CD8-positive, alpha-beta memory T cell (primary cell): ENCODE data around the gene UBR2. TPM values are rescaled to one million over a fixed set of nuclear protein-coding genes. Genes with fewer than 3 reads are reported as not detected.

ENCODE experiments used
- CTCF ChIA-PET: fragments of 350-600 bp; sonication (Branson Sonifier 250); formaldehyde crosslinking; loops from one replicate; lab custom pipeline; 2021; ENCODE audit warnings: antibody characterized with exemption; lab: Charles Lee
- POLR2A ChIA-PET: fragments of 350-600 bp; sonication (Branson Sonifier 250); formaldehyde crosslinking; loops from one replicate; lab custom pipeline; 2021; ENCODE audit warnings: antibody characterized with exemption; lab: Charles Lee
- DNase-seq, 5 donors: peaks; one replicate each; pipeline versions ENCODE4 v3.0.0 to v3.0.0-alpha.2; 2020 to 2022; ENCODE audit warnings: mixed read lengths in 1 of 5
- H3K27ac ChIP-seq: one replicate; pipeline ENCODE4 v1.7.0; 2013; ENCODE audit warnings: low read depth, mild to moderate bottlenecking, low read length, moderate library complexity
- H3K27me3 ChIP-seq: 2 replicates; pipeline ENCODE4 v1.7.0; 2013; ENCODE audit warnings: low read length, mild to moderate bottlenecking; ENCODE audit not compliant: insufficient read depth, poor library complexity, severe bottlenecking
- H3K36me3 ChIP-seq: 2 replicates; pipeline ENCODE4 v1.7.0; 2013; ENCODE audit warnings: mild to moderate bottlenecking, low read length, moderate library complexity; ENCODE audit not compliant: insufficient read depth
- H3K4me1 ChIP-seq: 2 replicates; pipeline ENCODE4 v1.7.0; 2013; ENCODE audit warnings: mild to moderate bottlenecking, low read length, moderate library complexity; ENCODE audit not compliant: insufficient read depth
- H3K4me3 ChIP-seq: 2 replicates; pipeline ENCODE4 v1.7.0; 2013; ENCODE audit warnings: mild to moderate bottlenecking, low read length
- H3K9me3 ChIP-seq: 2 replicates; pipeline ENCODE4 v1.7.0; 2013; ENCODE audit warnings: mild to moderate bottlenecking, low read length
- H3K27ac Mint-ChIP-seq, 8 donors: one replicate each; pipeline ENCODE4 v1.8.0; 2020 to 2021; ENCODE audit warnings: mixed read lengths in 8 of 8, mild to moderate bottlenecking in 6 of 8, inconsistent platforms in 3 of 8, moderate library complexity in 3 of 8
- H3K27me3 Mint-ChIP-seq, 2 donors: one replicate each; pipeline ENCODE4 v1.8.0; 2020 to 2021; ENCODE audit warnings: mixed read lengths in 2 of 2, mild to moderate bottlenecking in 1 of 2, moderate library complexity in 1 of 2
- H3K36me3 Mint-ChIP-seq, 3 donors: one replicate each; pipeline ENCODE4 v1.8.0; 2020 to 2021; ENCODE audit warnings: mixed read lengths in 3 of 3, inconsistent platforms in 1 of 3, mild to moderate bottlenecking in 1 of 3
- H3K4me1 Mint-ChIP-seq, 3 donors: one replicate each; pipeline ENCODE4 v1.8.0; 2020 to 2021; ENCODE audit warnings: mixed read lengths in 3 of 3, inconsistent platforms in 1 of 3, mild to moderate bottlenecking in 1 of 3
- H3K4me3 Mint-ChIP-seq, 7 donors: one replicate each; pipeline ENCODE4 v1.8.0; 2020 to 2021; ENCODE audit warnings: mixed read lengths in 7 of 7, mild to moderate bottlenecking in 6 of 7, moderate library complexity in 4 of 7, inconsistent platforms in 2 of 7
- H3K9me3 Mint-ChIP-seq, 5 donors: one replicate each; pipeline ENCODE4 v1.8.0; 2020 to 2022; ENCODE audit warnings: mixed read lengths in 5 of 5, mild to moderate bottlenecking in 3 of 5, moderate library complexity in 2 of 5, inconsistent platforms in 1 of 5
- polyA plus RNA-seq: library from polyadenylated mRNA; unstranded; fragments of 300-500 nt; fragmentation: Illumina TruSeq; gene quantifications from one replicate; pipeline ENCODE4 v1.2.3, GENCODE V29; 2021
- total RNA-seq, 2 experiments: library from RNA; stranded (reverse); gene quantifications; one replicate each; pipeline ENCODE4 v1.2.3, GENCODE V29; 2021

Gene UBR2
- total and polyA plus RNA-seq, 3 experiments from 2014 or later: 13.6 to 27.0 (median 26.2) TPM

- Mint-ChIP-seq H3K4me1 (peaks cover 15 to 31% (median 21%) of the 10 kb centered on the region in 3 donors), H3K27ac (peak overlapping the region in 2 of 8 donors; percentile 13 to 14), H3K9me3 (no peaks in the 10 kb centered on the region), H3K36me3 (peaks cover 12 to 90% (median 30%) of the 10 kb centered on the region in 3 donors), H3K4me3 (no peak overlapping the region), H3K27me3 (no peaks in the 10 kb centered on the region)
- H3K27me3 ChIP-seq: no peaks in the 10 kb centered on the region
- POLR2A ChIA-PET: no interaction called here
- H3K9me3 ChIP-seq: no peaks in the 10 kb centered on the region
- CTCF ChIA-PET: interaction anchor here (1.3 kb wide), 1 partner anchor 28 kb away, joined by 3 read pairs; no protein-coding TSS in a partner anchor
- H3K36me3 ChIP-seq: peaks cover 42% of the 10 kb centered on the region
- no peak for DNase-seq
- H3K4me1 ChIP-seq: peaks cover 17% of the 10 kb centered on the region
- no peak overlapping the region for H3K4me3 ChIP-seq
- no peak overlapping the region for H3K27ac ChIP-seq
These were observed 125.5 kb downstream of the UBR2 start for GRCh38 chr6:42689371-42689770.

GRCh38 chr6:42690151-42690702 is 126.4 kb downstream of the UBR2 start:
- Mint-ChIP-seq H3K4me1 (peaks cover 20 to 38% (median 29%) of the 10 kb centered on the region in 3 donors), H3K36me3 (peaks cover 12 to 90% (median 27%) of the 10 kb centered on the region in 3 donors), H3K27me3 (no peaks in the 10 kb centered on the region), H3K4me3 (no peak overlapping the region), H3K9me3 (no peaks in the 10 kb centered on the region), H3K27ac (peak overlapping the region in 7 of 8 donors; percentile 13 to 87 (median 58))
- Histone ChIP-seq H3K9me3 (no peaks in the 10 kb centered on the region), H3K4me3 (no peak overlapping the region), H3K27me3 (no peaks in the 10 kb centered on the region), H3K36me3 (peaks cover 34% of the 10 kb centered on the region), H3K27ac (no peak overlapping the region), H3K4me1 (peaks cover 17% of the 10 kb centered on the region)
- ChIA-PET POLR2A (no interaction called here), CTCF (no interaction called here)
- no peak for DNase-seq

- Mint-ChIP-seq H3K27me3 (no peaks in the 10 kb centered on the region), H3K4me3 (no peak overlapping the region), H3K4me1 (peaks cover 20 to 38% (median 29%) of the 10 kb centered on the region in 3 donors), H3K9me3 (no peaks in the 10 kb centered on the region), H3K27ac (peak overlapping the region in 6 of 8 donors; percentile 13 to 87 (median 58)), H3K36me3 (peaks cover 12 to 84% (median 26%) of the 10 kb centered on the region in 3 donors)
- H3K27me3 ChIP-seq: no peaks in the 10 kb centered on the region
- DNase-seq: no peak
- peaks cover 17% of the 10 kb centered on the region for H3K4me1 ChIP-seq
- no peak overlapping the region for H3K4me3 ChIP-seq
- no peaks in the 10 kb centered on the region for H3K9me3 ChIP-seq
- ChIA-PET CTCF (interaction anchor here (1.2 to 4.6 kb wide), 2 partner anchors 36 to 132 kb away, joined by 3 to 20 read pairs; no protein-coding TSS in a partner anchor), POLR2A (no interaction called here)
- no peak overlapping the region for H3K27ac ChIP-seq
- H3K36me3 ChIP-seq: peaks cover 33% of the 10 kb centered on the region
These were observed 127.0 kb downstream of the UBR2 start for GRCh38 chr6:42690872-42691271.

GRCh38 chr6:42692137-42692911 is 128.5 kb downstream of the UBR2 start:
- DNase-seq: no peak
- no peak overlapping the region for H3K4me3 ChIP-seq
- Mint-ChIP-seq H3K9me3 (no peaks in the 10 kb centered on the region), H3K36me3 (peaks cover 12 to 76% (median 23%) of the 10 kb centered on the region in 3 donors), H3K27me3 (no peaks in the 10 kb centered on the region), H3K4me3 (no peak overlapping the region), H3K27ac (peak overlapping the region in 7 of 8 donors; percentile 29 to 76 (median 63)), H3K4me1 (peaks cover 20 to 38% (median 29%) of the 10 kb centered on the region in 3 donors)
- H3K27me3 ChIP-seq: no peaks in the 10 kb centered on the region
- H3K36me3 ChIP-seq: peaks cover 33% of the 10 kb centered on the region
- H3K27ac ChIP-seq: no peak overlapping the region
- peaks cover 17% of the 10 kb centered on the region for H3K4me1 ChIP-seq
- ChIA-PET POLR2A (interaction anchor here (0.5 to 1.8 kb wide), 6 partner anchors 54 to 216 kb away, joined by 3 to 7 read pairs (median 4); partner anchors contain the start of gene TBCC), CTCF (interaction anchor here (1.2 to 4.6 kb wide), 6 partner anchors 9 to 209 kb away, joined by 3 to 20 read pairs (median 4); no protein-coding TSS in a partner anchor)
- H3K9me3 ChIP-seq: no peaks in the 10 kb centered on the region

- H3K36me3 ChIP-seq: peaks cover 22% of the 10 kb centered on the region
- POLR2A ChIA-PET: interaction anchor here (0.6 to 1.8 kb wide), 3 partner anchors 52 to 118 kb away, joined by 3 to 5 read pairs (median 3); partner anchors contain the start of gene TBCC
- H3K9me3 Mint-ChIP-seq: no peaks in the 10 kb centered on the region
- H3K4me3 ChIP-seq: no peak overlapping the region
- H3K4me1 Mint-ChIP-seq: peaks cover 20 to 38% (median 29%) of the 10 kb centered on the region in 3 donors
- CTCF ChIA-PET: interaction anchor here (0.6 to 4.6 kb wide), 6 partner anchors 24 to 728 kb away, joined by 3 to 20 read pairs (median 4); no protein-coding TSS in a partner anchor
- no peaks in the 10 kb centered on the region for H3K9me3 ChIP-seq
- peak overlapping the region in 6 of 7 donors; percentile 13 to 68 (median 42) for H3K4me3 Mint-ChIP-seq
- no peaks in the 10 kb centered on the region for H3K27me3 ChIP-seq
- H3K4me1 ChIP-seq: peaks cover 17% of the 10 kb centered on the region
- H3K27ac ChIP-seq: no peak overlapping the region
- DNase-seq: peak in 2 of 5 donors; percentile 16 to 54
- H3K27me3 Mint-ChIP-seq: no peaks in the 10 kb centered on the region
- peaks cover 0 to 62% (median 11%) of the 10 kb centered on the region in 3 donors for H3K36me3 Mint-ChIP-seq
- peak overlapping the region in 7 of 8 donors; percentile 72 to 99 (median 86) for H3K27ac Mint-ChIP-seq
These were observed 130.0 kb downstream of the UBR2 start for GRCh38 chr6:42693725-42694323.

GRCh38 chr6:42694586-42694985 is 130.8 kb downstream of the UBR2 start:
- Mint-ChIP-seq H3K4me3 (no peak overlapping the region), H3K4me1 (peaks cover 20 to 38% (median 29%) of the 10 kb centered on the region in 3 donors), H3K27me3 (no peaks in the 10 kb centered on the region), H3K36me3 (peaks cover 0 to 55% (median 8%) of the 10 kb centered on the region in 3 donors), H3K27ac (peak overlapping the region in 6 of 8 donors; percentile 30 to 99 (median 70)), H3K9me3 (no peaks in the 10 kb centered on the region)
- H3K4me3 ChIP-seq: no peak overlapping the region
- no peak for DNase-seq
- no peak overlapping the region for H3K27ac ChIP-seq
- H3K27me3 ChIP-seq: no peaks in the 10 kb centered on the region
- POLR2A ChIA-PET: no interaction called here
- peaks cover 15% of the 10 kb centered on the region for H3K36me3 ChIP-seq
- CTCF ChIA-PET: interaction anchor here (1.4 to 4.6 kb wide), 3 partner anchors 24 to 147 kb away, joined by 3 to 20 read pairs (median 4); no protein-coding TSS in a partner anchor
- peaks cover 17% of the 10 kb centered on the region for H3K4me1 ChIP-seq
- no peaks in the 10 kb centered on the region for H3K9me3 ChIP-seq

- Histone ChIP-seq H3K27me3 (no peaks in the 10 kb centered on the region), H3K4me1 (peaks cover 17% of the 10 kb centered on the region), H3K27ac (no peak overlapping the region), H3K36me3 (no peaks in the 10 kb centered on the region), H3K9me3 (no peaks in the 10 kb centered on the region), H3K4me3 (no peak overlapping the region)
- Mint-ChIP-seq H3K4me1 (peaks cover 20 to 29% (median 29%) of the 10 kb centered on the region in 3 donors), H3K9me3 (no peaks in the 10 kb centered on the region), H3K27me3 (no peaks in the 10 kb centered on the region), H3K36me3 (peaks cover 0 to 35% (median 0%) of the 10 kb centered on the region in 3 donors), H3K4me3 (no peak overlapping the region), H3K27ac (peak overlapping the region in 2 of 8 donors; percentile 26 to 42)
- DNase-seq: no peak
- ChIA-PET CTCF (interaction anchor here (1.0 to 2.0 kb wide), 4 partner anchors 29 to 50 kb away, joined by 3 to 7 read pairs (median 4); no protein-coding TSS in a partner anchor), POLR2A (no interaction called here)
These were observed 132.9 kb downstream of the UBR2 start for GRCh38 chr6:42696526-42697267.
